Right lobe of liver (tissue), 4 donors: ENCODE measurements around the gene KCNQ4.

Experiments
- POLR2A ChIP-seq: fragments of 450-650 bp; IDR thresholded peaks from one replicate; pipeline ENCODE4 v1.6.1; 2017; ENCODE audit warnings: antibody characterized with exemption, mild to moderate bottlenecking
- TF ChIP-seq, protein P1 (sequence below), 4 donors: fragments of 200-600 bp in 3 of 4; fragments of 450-650 bp in 1 of 4; IDR thresholded peaks; one replicate each; pipeline versions ENCODE4 v1.5.1 to v1.8.0; 2016 to 2022; ENCODE audit warnings: antibody characterized with exemption in 4 of 4, mild to moderate bottlenecking in 2 of 4
- donor health status: DM: no; HTN: no; CAD: no.
- donor health status: DM: no; HTN: no; CAD: no.
- donor health status: DM: no; HTN: yes; CAD: no.

GRCh38 chr1:40838045-40838979, 54.7 kb downstream of the KCNQ4 start:
- TF ChIP-seq POLR2A = no peak
- TF ChIP-seq, protein P1, sequence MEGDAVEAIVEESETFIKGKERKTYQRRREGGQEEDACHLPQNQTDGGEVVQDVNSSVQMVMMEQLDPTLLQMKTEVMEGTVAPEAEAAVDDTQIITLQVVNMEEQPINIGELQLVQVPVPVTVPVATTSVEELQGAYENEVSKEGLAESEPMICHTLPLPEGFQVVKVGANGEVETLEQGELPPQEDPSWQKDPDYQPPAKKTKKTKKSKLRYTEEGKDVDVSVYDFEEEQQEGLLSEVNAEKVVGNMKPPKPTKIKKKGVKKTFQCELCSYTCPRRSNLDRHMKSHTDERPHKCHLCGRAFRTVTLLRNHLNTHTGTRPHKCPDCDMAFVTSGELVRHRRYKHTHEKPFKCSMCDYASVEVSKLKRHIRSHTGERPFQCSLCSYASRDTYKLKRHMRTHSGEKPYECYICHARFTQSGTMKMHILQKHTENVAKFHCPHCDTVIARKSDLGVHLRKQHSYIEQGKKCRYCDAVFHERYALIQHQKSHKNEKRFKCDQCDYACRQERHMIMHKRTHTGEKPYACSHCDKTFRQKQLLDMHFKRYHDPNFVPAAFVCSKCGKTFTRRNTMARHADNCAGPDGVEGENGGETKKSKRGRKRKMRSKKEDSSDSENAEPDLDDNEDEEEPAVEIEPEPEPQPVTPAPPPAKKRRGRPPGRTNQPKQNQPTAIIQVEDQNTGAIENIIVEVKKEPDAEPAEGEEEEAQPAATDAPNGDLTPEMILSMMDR (IDR thresholded peaks at IDR 0.05) = no peak
